ENCODE data around the gene AUNIP. TPM values are rescaled to one million over a fixed set of nuclear protein-coding genes. Genes with fewer than 3 reads are reported as not detected.

AUNIP gene
- total and polyA plus RNA-seq, 2 of the 8 experiments (the other 6 are each of a cell fraction or from before 2014, with no cell fraction given): 18.6 to 23.2 TPM

GRCh38 chr1:25900219-25900618, 41.0 kb upstream of the AUNIP start (continued):
- TF ChIP-seq KDM1A (IDR thresholded peaks at IDR 0.05; ENCODE audit: borderline replicate concordance, low read length): no peak
- no peak for TF ChIP-seq E2F6 (IDR thresholded peaks at IDR 0.05)
- TF ChIP-seq CBX8 (IDR thresholded peaks at IDR 0.05; ENCODE audit: borderline replicate concordance, low read depth, low read length): no peak
- no peak for TF ChIP-seq POLR2A (IDR thresholded peaks at IDR 0.05; ENCODE audit: control extremely low read depth in 1 of 2, low read depth in 2 of 2, low read length in 2 of 2)

Measured in H1 (cell line).